Tibial artery (tissue), 4 donors: ENCODE results near the gene MAN1A2.

Source experiments
- DNase-seq, 2 donors: peaks; one replicate each; pipeline ENCODE4 v3.0.0-alpha.2; 2019
- H3K27ac ChIP-seq, 2 donors: fragments of 200-600 bp; sonication (generic) in 1 of 2; 1 replicate in 1 of 2; 2 replicates in 1 of 2; pipeline ENCODE4 v1.5.1; 2018 to 2019; ENCODE audit warnings: mild to moderate bottlenecking in 1 of 2
- H3K27me3 ChIP-seq, 2 donors: fragments of 200-600 bp; sonication (generic) in 1 of 2; one replicate each; pipeline versions ENCODE4 v1.5.1 to v1.6.0; 2016 to 2019
- H3K36me3 ChIP-seq, 3 donors: fragments of 200-600 bp; sonication (generic) in 2 of 3; one replicate each; pipeline ENCODE4 v1.5.1; 2016 to 2019; ENCODE audit warnings: mild to moderate bottlenecking in 2 of 3
- H3K4me1 ChIP-seq, 4 donors: fragments of 200-600 bp; sonication (generic) in 2 of 4; 1 replicate in 3 of 4; 2 replicates in 1 of 4; pipeline ENCODE4 v1.5.1; 2016 to 2019
- H3K4me3 ChIP-seq, 2 donors: fragments of 200-600 bp; sonication (generic) in 1 of 2; 1 replicate in 1 of 2; 2 replicates in 1 of 2; pipeline ENCODE4 v1.5.1; 2018 to 2019; ENCODE audit warnings: mild to moderate bottlenecking in 2 of 2
- H3K9me3 ChIP-seq, 3 donors: fragments of 200-600 bp; sonication (generic) in 1 of 3; one replicate each; pipeline ENCODE4 v1.5.1; 2016 to 2019
- intact Hi-C: fragments of 100-400 bp; cut with DNase I; formaldehyde crosslinking; loops from one replicate; pipeline ENCODE4 v1.15.0; 2023; ENCODE audit warnings: low total_unique reads
- TF ChIP-seq, protein P1 (sequence below), 2 experiments: fragments of 200-600 bp in 1 of 2; fragments of 450-650 bp in 1 of 2; IDR thresholded peaks; one replicate each; pipeline ENCODE4 v1.5.1; 2017 to 2019; ENCODE audit warnings: antibody characterized with exemption in 2 of 2, mild to moderate bottlenecking in 1 of 2, moderate library complexity in 1 of 2

Gene MAN1A2

DNA sequence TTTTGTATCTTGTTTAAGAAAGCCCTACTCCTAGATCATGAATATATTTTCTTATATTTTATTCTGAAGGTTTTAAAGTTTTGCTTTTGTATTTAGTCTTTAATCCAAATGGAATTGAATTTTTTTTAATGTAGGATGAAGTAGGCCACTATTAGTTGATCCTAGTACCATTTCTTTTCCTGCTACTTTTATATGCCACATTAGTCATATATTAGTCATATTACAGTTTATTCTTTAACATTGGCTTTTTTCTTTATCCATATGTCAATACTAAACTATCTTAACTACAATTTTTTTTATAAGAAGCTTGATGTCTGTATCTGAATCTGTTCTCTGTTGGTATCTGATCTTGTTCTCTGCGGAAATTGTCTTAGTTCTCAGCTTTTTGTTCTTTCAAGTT, 48.8 kb downstream of the MAN1A2 start:
- H3K9me3 ChIP-seq = no peaks in the 10 kb centered on the region
- H3K27ac ChIP-seq = no peak overlapping the region
- DNase-seq = no peak
- intact Hi-C loops = no loop called here
- no peaks in the 10 kb centered on the region for H3K27me3 ChIP-seq
- TF ChIP-seq, protein P1, sequence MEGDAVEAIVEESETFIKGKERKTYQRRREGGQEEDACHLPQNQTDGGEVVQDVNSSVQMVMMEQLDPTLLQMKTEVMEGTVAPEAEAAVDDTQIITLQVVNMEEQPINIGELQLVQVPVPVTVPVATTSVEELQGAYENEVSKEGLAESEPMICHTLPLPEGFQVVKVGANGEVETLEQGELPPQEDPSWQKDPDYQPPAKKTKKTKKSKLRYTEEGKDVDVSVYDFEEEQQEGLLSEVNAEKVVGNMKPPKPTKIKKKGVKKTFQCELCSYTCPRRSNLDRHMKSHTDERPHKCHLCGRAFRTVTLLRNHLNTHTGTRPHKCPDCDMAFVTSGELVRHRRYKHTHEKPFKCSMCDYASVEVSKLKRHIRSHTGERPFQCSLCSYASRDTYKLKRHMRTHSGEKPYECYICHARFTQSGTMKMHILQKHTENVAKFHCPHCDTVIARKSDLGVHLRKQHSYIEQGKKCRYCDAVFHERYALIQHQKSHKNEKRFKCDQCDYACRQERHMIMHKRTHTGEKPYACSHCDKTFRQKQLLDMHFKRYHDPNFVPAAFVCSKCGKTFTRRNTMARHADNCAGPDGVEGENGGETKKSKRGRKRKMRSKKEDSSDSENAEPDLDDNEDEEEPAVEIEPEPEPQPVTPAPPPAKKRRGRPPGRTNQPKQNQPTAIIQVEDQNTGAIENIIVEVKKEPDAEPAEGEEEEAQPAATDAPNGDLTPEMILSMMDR (IDR thresholded peaks at IDR 0.05) = no peak
- no peaks in the 10 kb centered on the region for H3K4me1 ChIP-seq
- H3K4me3 ChIP-seq = no peak overlapping the region
- H3K36me3 ChIP-seq = peaks cover 0 to 7% (median 5%) of the 10 kb centered on the region in 3 donors

- Histone ChIP-seq H3K9me3 (no peaks in the 10 kb centered on the region), H3K27me3 (no peaks in the 10 kb centered on the region), H3K36me3 (peaks cover 0 to 7% (median 5%) of the 10 kb centered on the region in 3 donors), H3K4me3 (no peak overlapping the region), H3K4me1 (no peaks in the 10 kb centered on the region), H3K27ac (no peak overlapping the region)
- intact Hi-C loops = no loop called here
- no peak for DNase-seq
- TF ChIP-seq, protein P1 (IDR thresholded peaks at IDR 0.05) = no peak
These were observed 49.4 kb downstream of the MAN1A2 start for GRCh38 chr1:117416546-117417125.

DNA sequence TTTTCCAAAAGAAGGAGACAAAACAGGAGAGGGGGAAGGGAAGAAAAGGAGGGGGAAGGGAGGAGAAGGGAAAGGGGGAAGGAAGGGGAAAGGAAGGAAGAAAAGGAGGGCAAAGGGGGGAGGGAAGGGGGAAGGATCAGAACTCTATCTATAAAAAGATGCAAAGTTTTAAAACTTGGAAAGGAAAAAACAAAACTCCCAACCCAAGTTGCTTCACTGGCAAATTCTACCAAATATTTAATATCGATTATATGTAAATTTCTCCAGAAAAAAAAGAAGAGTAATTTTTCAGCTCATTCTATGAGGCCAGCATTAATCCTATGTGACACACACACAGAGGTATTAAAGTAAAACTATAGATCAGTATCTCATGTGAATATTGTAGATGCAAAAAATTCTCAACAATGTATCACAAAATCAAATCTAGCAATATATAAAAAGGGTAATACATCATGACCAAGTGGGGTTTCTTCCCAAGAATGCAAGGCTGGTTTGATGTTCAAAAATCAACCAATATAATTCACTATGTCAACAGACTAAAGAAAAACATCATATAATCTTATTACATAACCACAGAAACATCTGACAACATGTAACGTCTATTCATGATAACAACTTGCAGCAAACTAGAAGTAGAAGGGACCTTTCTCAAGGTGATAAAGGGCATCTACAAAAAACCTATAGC, 57.9 kb downstream of the MAN1A2 start:
- Histone ChIP-seq H3K27ac (no peak overlapping the region), H3K9me3 (peaks cover 0 to 21% (median 0%) of the 10 kb centered on the region in 3 donors), H3K27me3 (no peaks in the 10 kb centered on the region), H3K36me3 (peaks cover 7 to 18% (median 14%) of the 10 kb centered on the region in 3 donors), H3K4me1 (no peaks in the 10 kb centered on the region), H3K4me3 (no peak overlapping the region)
- no peak for DNase-seq
- TF ChIP-seq, protein P1 (IDR thresholded peaks at IDR 0.05) = no peak
- intact Hi-C loops = no loop called here

DNA sequence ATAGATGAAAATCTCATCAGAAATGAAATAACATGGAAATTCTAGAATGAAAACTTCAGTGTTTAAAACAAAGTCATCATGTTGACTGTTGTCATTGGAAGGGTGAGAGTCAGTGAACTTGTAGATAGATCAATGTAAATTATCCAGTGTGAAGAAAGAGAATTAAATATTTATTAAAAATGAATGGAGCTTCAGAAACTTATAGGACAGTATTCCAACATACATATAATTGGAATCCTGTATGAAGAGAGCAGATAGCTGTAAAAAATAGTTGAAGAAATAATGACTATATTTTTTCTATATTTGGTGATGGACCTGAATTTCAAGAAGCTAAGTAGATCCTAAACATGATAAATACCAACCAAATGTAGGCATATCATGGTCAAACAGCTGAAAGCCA, 60.0 kb downstream of the MAN1A2 start:
- Histone ChIP-seq H3K9me3 (peaks cover 0 to 21% (median 0%) of the 10 kb centered on the region in 3 donors), H3K27me3 (no peaks in the 10 kb centered on the region), H3K36me3 (peaks cover 7 to 18% (median 14%) of the 10 kb centered on the region in 3 donors), H3K4me3 (no peak overlapping the region), H3K4me1 (no peaks in the 10 kb centered on the region), H3K27ac (no peak overlapping the region)
- intact Hi-C loops = no loop called here
- DNase-seq = no peak
- TF ChIP-seq, protein P1 (IDR thresholded peaks at IDR 0.05) = no peak

DNA sequence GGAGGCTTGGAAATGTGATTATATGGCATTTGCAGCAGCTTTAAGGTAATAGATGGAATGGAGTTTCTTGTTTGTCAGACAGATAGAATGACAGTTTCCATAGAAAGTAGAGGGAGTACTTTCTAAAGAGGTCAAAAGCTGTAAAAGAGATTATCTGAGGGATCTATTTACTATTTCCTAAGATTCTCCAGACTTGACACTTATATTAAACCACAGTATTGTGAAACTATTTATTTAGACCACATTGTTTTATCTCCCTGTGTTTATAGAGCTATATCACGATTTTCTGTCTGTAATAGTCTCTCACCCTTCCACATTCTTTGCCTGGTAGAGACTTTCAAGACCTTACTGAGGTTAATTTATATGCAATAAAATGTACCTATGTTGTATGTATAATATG, 66.7 kb downstream of the MAN1A2 start:
- no peaks in the 10 kb centered on the region for H3K9me3 ChIP-seq
- H3K27me3 ChIP-seq = no peaks in the 10 kb centered on the region
- intact Hi-C loops = no loop called here
- H3K27ac ChIP-seq = no peak overlapping the region
- no peak overlapping the region for H3K4me3 ChIP-seq
- no peaks in the 10 kb centered on the region for H3K36me3 ChIP-seq
- TF ChIP-seq, protein P1 (IDR thresholded peaks at IDR 0.05) = no peak
- H3K4me1 ChIP-seq = peaks cover 0 to 3% (median 0%) of the 10 kb centered on the region in 4 donors
- no peak for DNase-seq
